Panc1 (cell line): ENCODE data around the gene C9. TPM values are rescaled to one million over a fixed set of nuclear protein-coding genes. Genes with fewer than 3 reads are reported as not detected.

Experiments used
- ATAC-seq: fragments of 200-7000 bp; cut with Tn5 transposase; 2 replicates; pipeline ENCODE4 v1.9.1; 2020; ENCODE audit warnings: mild to moderate bottlenecking, moderate library complexity
- BruUV-seq: library from RNA; stranded (reverse); fragments of 400-500 nt; replicated peaks from 2 replicates; lab custom pipeline; 2021; lab: Mats Ljungman, UMichigan
- CTCF ChIA-PET: fragments of 300-600 bp; sonication (Branson Sonifier 250); formaldehyde crosslinking; loops from one replicate; lab custom pipeline; 2022; ENCODE audit warnings: antibody characterized with exemption; lab: Charles Lee
- POLR2A ChIA-PET: fragments of 300-600 bp; sonication (Branson Sonifier 250); formaldehyde crosslinking; loops from one replicate; lab custom pipeline; 2022; ENCODE audit warnings: antibody characterized with exemption; lab: Charles Lee
- DNase-seq: peaks from one replicate; pipeline ENCODE4 v3.0.0-alpha.2; 2010; ENCODE audit warnings: low read depth, low spot score
- H3K27ac ChIP-seq: 2 replicates; pipeline ENCODE4 v1.5.1; 2011; ENCODE audit warnings: mild to moderate bottlenecking, low read length, inconsistent platforms
- H3K27me3 ChIP-seq: fragments of 200-500 bp; sonication (Bioruptor generic); 2 replicates; pipeline ENCODE4 v1.6.0; 2014; ENCODE audit warnings: low read length, inconsistent platforms; ENCODE audit not compliant: control insufficient read depth, insufficient read depth
- H3K36me3 ChIP-seq: fragments of 200-500 bp; sonication (Bioruptor generic); 2 replicates; pipeline ENCODE4 v1.5.1; 2014; ENCODE audit warnings: inconsistent platforms, mild to moderate bottlenecking, low read length, moderate library complexity; ENCODE audit not compliant: control insufficient read depth, insufficient read depth
- H3K4me1 ChIP-seq: 2 replicates; pipeline ENCODE4 v1.5.1; 2011; ENCODE audit warnings: inconsistent platforms, mild to moderate bottlenecking, low read length, moderate library complexity; ENCODE audit not compliant: control insufficient read depth, insufficient read depth
- H3K4me3 ChIP-seq, 2 experiments: 2 replicates each; pipeline ENCODE4 v1.5.1; 2011 to 2012; ENCODE audit warnings: low read depth in 2 of 2, low read length in 2 of 2, mild to moderate bottlenecking in 2 of 2, inconsistent platforms in 1 of 2, moderate library complexity in 1 of 2
- H3K9me3 ChIP-seq: fragments of 200-500 bp; sonication (Bioruptor generic); 2 replicates; pipeline ENCODE4 v1.5.1; 2014; ENCODE audit warnings: low read depth, mild to moderate bottlenecking, inconsistent platforms, low read length, moderate library complexity; ENCODE audit not compliant: control insufficient read depth, insufficient read depth
- CTCF ChIP-seq: fragments of 450-650 bp; IDR thresholded peaks from 2 replicates; pipeline ENCODE4 v1.5.1; 2017; ENCODE audit warnings: mild to moderate bottlenecking
- POLR2AphosphoS5 ChIP-seq: IDR thresholded peaks from 2 replicates; pipeline ENCODE4 v1.6.1; 2012; ENCODE audit warnings: mild to moderate bottlenecking, low read depth, low read length, moderate library complexity
- REST ChIP-seq, 2 experiments: IDR thresholded peaks; 2 replicates each; pipeline ENCODE4 v1.6.1; 2011 to 2012; ENCODE audit warnings: low read depth in 2 of 2, control low read depth in 1 of 2, low read length in 1 of 2, mild to moderate bottlenecking in 1 of 2, moderate library complexity in 1 of 2; ENCODE audit not compliant: insufficient read depth in 1 of 2
- SIN3A ChIP-seq: IDR thresholded peaks from 2 replicates; pipeline ENCODE4 v1.6.1; 2012; ENCODE audit warnings: low read depth, mild to moderate bottlenecking, low read length, moderate library complexity, borderline replicate concordance; ENCODE audit not compliant: insufficient read depth
- TCF7L2 ChIP-seq: IDR thresholded peaks from 2 replicates; pipeline ENCODE4 v1.6.1; 2011; ENCODE audit warnings: mild to moderate bottlenecking, low read depth, low read length, inconsistent platforms
- in situ Hi-C: cut with HindIII; loops from 2 replicates; pipeline ENCODE4 v1.10.0; 2016; ENCODE audit warnings: low sequenced_read_pairs, low pct_unique_long_range_greater_than_20kb
- intact Hi-C: fragments of 100-400 bp; cut with micrococcal nuclease; formaldehyde crosslinking; loops from one replicate; pipeline ENCODE4 v1.10.0; 2022; ENCODE audit not compliant: unreplicated experiment
- total RNA-seq: library from RNA; stranded (reverse); gene quantifications from one replicate; pipeline ENCODE4 v1.2.1, GENCODE V29; 2021; ENCODE audit not compliant: unreplicated experiment

Gene C9
- total RNA-seq, 1 experiment from 2014 or later, result 0.05 TPM

GRCh38 chr5:39399135-39400036, 35.1 kb upstream of the C9 start:
- Histone ChIP-seq H3K9me3 (no peaks in the 10 kb centered on the region), H3K27ac (no peak overlapping the region), H3K27me3 (no peaks in the 10 kb centered on the region), H3K4me1 (no peaks in the 10 kb centered on the region), H3K4me3 (no peak overlapping the region), H3K36me3 (no peaks in the 10 kb centered on the region)
- in situ Hi-C loops (no loop called here), intact Hi-C loops (no loop called here)
- DNase-seq (peak; percentile 82), ATAC-seq (no peak)
- ChIA-PET CTCF (no interaction called here), POLR2A (no interaction called here)
- TF ChIP-seq REST (IDR thresholded peaks at IDR 0.05; ENCODE audit: insufficient read depth in 1 of 2, low read depth in 2 of 2, low read length in 1 of 2) (no peak), CTCF (no peak), TCF7L2 (no peak), SIN3A (no peak), POLR2AphosphoS5 (no peak)
- BruUV-seq, result no TSS peak

DNA sequence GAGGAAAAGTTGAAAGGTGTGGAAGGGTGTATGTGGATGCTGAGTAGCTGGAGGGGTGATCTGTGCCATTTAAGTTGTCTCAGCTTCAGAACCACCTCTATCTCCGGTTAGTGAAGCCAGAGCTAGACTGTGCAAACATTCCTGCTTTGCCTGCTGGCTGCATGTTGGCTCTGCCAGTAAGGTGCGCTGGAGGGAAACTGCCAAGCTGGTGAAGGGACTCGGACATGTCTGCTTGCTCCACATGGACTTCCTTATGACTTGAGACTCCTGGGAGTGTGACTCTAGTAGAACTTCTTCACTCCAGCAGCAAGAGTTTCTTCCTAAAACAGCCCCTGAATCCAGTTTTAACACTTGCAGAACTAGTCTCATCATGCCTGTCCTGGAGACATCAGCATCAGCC, 32.5 kb upstream of the C9 start:
- H3K27me3 ChIP-seq, result no peaks in the 10 kb centered on the region
- H3K9me3 ChIP-seq, result no peaks in the 10 kb centered on the region
- CTCF ChIA-PET, result no interaction called here
- H3K4me3 ChIP-seq, result no peak overlapping the region
- ATAC-seq, result no peak
- no TSS peak for BruUV-seq
- in situ Hi-C loops (no loop called here), intact Hi-C loops (no loop called here)
- no peaks in the 10 kb centered on the region for H3K36me3 ChIP-seq
- H3K4me1 ChIP-seq, result no peaks in the 10 kb centered on the region
- TF ChIP-seq REST (IDR thresholded peaks at IDR 0.05; ENCODE audit: insufficient read depth in 1 of 2, low read depth in 2 of 2, low read length in 1 of 2) (no peak), TCF7L2 (no peak), POLR2AphosphoS5 (no peak), SIN3A (no peak), CTCF (no peak)
- POLR2A ChIA-PET, result no interaction called here
- DNase-seq, result no peak
- no peak overlapping the region for H3K27ac ChIP-seq
